GM11168 (cell line): ENCODE measurements around the gene FDPS.

Source experiments
- in situ Hi-C: fragments of 300-500 bp; cut with MboI; formaldehyde crosslinking; loops from one replicate; pipeline ENCODE4 v1.12.0; 2022; ENCODE audit warnings: low sequenced_read_pairs; ENCODE audit not compliant: unreplicated experiment

FDPS gene

DNA sequence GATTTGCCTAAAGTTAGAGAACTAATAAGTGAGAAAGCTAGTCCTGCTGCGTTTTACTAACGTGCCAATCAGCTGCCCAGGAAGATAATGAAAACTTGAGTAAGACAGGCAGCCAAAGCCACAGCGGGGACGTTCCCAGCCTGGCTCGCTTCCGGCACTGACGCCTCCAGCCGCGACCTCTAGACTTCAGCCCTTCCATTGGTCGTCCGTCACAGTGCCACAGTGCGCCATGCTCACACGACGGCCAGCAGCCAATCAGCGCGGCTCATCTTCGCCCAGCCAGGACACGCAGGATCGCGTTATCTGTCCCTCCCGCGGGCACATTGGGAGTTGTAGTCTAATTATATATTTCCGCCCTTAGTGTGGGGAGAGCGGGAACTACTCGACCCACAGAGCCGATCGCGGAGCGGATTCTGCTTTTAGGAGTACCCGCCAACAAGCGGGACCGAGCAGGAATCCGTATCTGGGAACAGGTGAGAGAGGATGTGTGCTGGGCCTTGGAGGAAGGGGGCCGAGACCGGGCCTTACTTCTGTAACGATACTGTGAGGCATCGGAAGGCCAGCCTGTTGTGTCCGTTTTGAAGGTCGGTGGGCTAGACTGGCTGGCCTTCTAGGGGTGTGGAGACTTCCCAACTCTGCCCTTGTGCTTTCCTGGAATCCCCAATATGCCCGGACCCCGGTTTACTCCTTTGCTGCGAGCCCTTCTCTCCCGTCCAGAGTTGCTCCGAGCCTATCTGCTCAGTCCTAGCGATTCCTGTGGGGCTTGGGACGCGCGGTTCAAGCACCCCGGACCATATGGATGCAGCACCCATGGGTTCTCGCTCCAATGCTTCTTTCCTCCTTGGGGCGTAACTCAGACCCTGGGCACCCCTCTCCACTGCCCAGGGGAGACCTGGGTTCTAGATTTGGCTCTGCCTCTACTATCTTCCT lies at the start of gene FDPS:
Gene FDPS, plus strand, starts transcription at position 374 of the 930 bp plus-strand sequence. CDS start 924 bp downstream, outside the sequence.
- in situ Hi-C loops: no loop called here

DNA sequence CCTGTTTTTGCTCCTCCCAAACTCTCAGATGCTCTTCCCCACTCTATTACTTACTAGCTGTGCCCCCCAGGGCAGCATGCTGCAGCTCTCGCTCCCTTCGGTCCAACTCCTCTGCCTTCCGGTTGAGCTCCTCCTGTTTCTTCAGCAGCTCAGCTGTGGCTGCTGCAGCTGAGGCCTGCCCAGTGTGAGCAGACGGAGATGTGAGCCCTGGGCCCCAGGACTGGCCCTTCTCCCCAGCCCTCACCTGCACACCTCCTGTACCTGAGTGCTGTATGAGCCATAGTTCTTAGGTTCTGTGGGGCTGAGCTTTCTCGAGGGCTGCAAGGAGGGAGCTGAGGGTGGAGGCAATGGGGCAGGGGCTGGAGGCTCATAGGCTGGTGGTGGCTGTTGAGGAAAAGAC lies 48.4 kb upstream of the FDPS start:
- in situ Hi-C loops: no loop called here

DNA sequence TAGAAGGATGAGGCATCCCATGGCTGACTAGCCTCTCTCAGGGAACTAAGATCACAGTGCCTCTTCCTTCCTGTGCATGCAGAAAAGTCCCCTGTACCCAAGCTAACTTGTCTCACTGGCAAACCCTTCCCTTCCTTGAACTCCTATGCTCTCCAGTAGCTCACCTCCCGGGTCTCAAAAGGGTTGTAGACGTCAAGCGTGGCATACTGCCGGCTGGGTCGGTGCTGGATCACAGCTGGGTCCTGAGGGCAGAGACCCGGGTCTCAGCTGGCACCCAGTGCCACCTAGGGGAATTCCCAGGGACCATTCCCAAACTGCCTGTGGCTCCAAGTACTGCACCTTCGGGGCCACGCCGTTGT lies 47.2 kb upstream of the FDPS start:
- in situ Hi-C loops: no loop called here

DNA sequence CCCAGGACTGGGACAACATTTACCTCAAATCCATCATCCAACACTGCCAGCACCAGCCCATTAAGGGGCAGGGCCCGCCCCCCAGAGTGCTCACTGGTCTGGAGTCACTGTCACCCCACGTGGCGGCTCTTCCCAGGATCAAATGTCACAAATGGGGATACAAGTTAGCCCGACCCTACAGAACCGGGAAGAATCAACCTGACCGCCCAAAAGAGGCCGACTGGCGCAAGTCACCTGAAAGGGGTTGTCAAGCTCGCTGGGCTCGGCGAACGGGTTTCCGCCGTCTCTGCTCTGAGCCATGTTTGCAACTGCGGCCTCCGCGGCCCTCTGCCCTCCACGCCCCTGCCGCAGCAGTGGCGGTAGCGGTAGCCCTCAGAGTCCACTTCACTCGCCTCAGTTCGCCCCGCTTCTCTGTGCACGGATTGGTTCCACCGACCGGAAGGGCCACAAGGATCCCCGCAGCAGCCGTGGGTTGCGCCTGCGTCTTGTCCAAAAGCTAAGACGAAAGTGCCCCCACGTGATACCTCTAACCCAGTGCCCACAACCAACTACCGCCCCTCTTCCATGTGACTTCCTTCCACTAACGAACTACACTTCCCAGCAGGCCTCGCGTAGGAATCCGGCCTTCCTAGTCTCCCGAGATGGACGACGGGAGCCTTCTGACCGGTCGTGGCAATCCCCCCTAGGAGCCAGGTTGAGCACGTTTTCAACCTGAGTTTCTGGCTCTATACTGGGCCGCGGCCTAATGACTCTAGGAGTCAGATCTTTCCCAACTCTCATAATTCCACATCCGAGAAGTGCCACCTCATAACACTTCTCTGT lies 46.6 kb upstream of the FDPS start, which contains the start of gene SCAMP3:
Gene SCAMP3, minus strand, starts transcription at position 509 of the 822 bp plus-strand sequence. Its CDS starts 209 bp downstream, at position 300.
- in situ Hi-C loops: no loop called here

DNA sequence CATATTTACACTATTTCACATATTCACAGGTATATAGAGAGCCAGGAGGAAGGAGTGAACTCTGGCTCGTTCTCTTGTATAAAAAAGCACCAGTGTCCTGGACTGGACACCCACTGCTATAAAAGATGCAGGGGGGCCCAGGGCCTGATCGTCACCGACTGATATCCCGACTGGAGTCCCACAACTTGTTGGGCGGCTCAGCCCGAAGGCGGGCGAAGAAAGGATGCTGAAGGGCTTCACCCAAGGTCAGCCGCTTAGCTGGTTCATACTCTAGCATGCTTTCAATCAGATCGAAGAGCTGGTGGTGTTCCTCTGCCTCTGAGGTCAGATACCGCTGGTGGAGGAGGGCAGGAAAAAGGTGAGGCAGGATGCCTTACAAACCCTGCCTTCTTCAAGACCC lies 45.6 kb upstream of the FDPS start:
- in situ Hi-C loops: no loop called here

DNA sequence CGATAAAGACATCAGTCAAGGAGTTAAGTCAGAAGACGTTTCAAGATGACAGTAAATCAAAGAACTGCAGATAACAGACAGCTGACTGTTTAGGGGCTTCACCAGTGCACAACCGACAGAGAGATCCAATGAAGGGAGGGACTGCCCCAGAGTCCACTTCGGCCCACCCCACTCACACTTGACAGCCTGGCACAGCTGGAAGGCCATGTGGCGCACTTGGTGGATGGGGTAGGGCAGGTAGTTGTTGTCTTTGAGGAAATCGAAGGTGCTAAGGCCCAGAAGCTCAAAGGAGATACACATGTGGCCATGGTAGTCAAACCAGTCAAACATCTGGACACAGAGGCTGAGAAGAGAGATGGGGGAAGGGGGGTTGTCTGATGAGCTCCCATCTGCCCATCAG lies 42.1 kb upstream of the FDPS start:
- in situ Hi-C loops: no loop called here

DNA sequence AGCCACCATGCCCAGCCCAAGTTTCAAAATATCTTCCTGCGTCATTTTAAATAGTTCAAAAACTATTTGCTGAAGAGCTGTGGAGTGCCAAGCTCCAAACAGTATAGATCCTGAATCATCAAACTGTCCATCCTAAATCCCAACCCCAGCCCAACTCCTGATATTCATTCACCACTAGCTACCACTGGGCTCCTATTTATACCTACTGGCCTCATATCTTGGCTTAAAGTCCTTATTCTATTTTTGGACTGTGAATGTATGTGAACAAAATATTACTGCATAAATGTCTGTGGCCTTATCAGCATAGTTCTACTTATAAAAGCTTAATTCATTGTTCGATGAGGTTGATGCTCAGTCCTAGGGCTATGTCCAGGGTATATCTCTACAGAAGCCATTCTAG lies 41.3 kb upstream of the FDPS start:
- in situ Hi-C loops: no loop called here

DNA sequence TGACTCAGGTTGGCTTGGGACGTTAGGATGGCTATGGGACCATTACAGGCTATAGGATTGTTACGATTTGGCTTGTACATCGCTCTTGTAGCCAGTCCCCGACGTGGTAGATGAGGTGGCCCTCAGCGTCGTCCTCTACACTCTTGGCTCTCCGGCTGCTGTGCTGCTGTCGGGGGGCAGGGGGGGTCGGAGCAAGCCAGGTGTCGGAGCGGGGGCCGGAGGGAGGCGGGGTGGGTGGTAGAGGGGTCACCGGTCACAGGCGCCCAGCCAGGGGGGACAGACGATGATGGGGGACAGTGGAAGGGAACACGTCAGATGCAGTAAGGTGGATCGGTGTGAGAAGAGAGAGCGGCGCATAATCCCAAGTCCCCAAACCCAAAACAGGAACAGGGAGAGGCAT lies 40.0 kb upstream of the FDPS start:
- in situ Hi-C loops: no loop called here

DNA sequence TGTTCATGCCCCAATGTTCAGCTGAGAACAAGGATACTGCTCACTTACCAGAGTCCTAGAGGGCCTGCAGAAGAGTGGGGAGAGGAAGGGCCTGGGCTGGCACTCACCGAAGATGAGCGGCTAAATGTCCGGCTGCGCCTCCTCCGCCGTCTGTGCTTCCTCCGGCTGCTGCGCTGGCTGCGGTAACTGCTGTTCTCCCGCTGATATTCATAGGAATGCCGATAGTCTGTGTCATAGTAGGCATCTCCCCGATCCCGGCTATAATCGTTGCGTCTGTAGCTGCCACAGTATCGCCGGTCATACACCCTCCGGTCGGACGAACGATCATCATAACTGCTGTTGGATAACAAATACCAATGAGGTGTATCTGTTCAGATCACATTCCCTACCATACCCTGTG lies 39.3 kb upstream of the FDPS start:
- in situ Hi-C loops: no loop called here

DNA sequence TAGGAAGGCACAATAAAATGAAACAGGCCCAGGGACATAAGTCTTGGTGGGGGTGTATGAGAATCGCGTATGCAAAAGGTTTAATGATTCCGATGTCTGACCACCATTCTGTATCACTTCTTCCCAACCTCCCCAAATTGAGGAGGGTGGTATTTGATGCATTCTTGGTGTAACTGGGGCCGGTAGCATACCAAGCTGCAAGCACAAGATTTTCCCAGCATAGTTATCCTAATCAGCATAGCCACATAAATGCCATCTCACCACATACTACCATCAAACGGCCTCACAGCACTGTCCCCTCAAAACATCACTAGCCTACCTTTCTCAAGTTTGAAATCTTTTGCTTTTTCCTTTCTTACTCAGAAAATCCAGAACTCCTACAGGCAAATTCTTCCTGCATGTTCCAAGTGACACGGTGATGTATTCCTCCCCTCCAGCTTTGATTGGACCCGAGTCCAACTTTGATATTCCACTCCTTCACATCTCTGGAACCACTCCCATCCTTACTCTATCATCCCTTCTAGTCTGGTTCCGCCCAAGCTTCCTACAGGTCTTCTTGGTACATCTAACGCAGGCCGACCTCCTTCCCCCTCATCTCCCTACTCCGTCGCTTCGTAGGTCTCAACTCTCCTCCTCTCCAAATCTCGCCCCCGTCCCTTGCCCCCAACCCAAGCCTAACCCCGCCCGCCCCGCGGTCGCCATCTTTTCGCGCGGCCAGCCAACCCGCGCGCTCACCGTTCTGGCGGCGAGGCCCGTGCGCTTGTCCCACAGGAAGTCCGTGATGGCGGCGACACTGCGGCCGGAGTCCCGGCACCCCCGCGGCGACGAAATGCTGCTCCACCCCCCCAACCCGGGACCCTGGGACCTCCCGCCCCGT lies 36.0 kb upstream of the FDPS start:
- in situ Hi-C loops: no loop called here

DNA sequence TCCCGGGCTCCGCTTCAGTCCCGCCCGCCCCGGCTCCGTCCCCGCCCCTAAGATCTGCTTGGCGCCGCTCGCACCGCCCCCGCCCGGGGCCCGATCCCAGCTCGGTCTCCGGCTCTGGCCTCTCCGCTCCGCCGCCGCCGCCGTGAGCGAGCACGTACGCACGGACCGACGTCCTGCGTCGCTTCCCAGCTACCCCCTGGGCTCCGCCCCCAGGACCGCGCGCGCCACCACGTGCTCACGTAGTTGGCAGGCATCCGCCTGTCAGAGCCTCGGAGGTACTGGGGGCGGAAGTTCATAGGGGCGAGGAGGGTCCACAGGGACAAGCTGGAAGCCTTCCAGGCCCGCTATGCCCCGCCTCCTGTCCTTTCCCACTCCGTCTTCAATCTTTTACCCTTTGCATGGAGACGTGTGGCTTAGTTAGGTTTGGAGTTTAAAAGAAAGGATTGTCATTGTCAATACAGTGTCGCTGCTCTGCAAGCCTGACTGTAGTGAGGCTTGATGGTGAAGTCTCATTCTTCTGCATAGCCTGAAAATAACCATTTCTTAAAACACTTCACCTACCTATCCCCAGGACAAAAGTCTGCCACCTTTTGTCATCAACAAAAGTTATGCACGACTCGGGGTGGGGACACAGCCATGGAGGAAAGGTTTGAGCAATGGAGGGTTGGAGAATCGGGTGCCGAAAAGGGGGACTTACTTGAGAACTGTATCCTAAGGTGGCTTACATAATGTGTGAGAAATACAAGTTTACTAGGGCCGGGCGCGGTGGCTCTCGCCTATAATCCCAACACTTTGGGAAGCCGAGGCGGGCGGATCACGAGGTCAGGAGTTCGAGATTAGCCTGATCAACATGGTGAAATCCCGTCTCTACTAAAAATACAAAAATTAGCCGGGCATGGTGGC lies 35.1 kb upstream of the FDPS start, which contains the start of gene CLK2:
Gene CLK2, minus strand, starts transcription at position 162 of the 903 bp plus-strand sequence. CDS start 2,527 bp downstream, outside the sequence.
- in situ Hi-C loops: no loop called here

DNA sequence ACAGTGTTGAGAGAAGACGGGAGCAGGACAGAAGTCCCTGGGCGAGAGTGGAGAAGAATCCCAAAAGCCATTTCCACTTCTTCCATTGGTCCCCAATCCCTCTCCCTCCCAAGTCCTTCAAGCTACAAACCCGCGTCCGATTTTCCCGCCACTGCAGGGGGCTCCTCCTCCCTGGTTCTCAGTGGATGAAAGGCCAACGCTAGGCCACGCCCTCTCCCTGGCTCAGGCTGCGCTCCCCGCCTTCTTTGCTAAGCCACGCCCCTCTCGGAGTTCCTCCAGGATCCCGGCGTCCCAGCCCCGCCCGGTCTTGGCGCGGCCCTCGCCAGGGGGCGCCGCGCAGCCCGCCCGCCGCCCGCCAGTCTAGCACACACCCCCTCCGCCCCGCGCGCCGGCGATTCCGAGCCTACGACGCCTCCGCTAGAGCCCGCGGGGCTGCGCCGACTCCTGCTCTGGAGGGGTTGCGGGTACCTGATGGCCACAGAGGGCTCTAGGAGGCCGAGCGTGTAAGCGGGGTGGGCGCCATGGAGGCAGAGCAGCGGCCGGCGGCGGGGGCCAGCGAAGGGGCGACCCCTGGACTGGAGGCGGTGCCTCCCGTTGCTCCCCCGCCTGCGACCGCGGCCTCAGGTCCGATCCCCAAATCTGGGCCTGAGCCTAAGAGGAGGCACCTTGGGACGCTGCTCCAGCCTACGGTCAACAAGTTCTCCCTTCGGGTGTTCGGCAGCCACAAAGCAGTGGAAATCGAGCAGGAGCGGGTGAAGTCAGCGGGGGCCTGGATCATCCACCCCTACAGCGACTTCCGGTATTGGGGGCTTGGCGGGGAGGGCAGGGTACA lies 31.4 kb upstream of the FDPS start, which contains the start of gene HCN3:
Gene HCN3, plus strand, starts transcription at position 394 of the 832 bp plus-strand sequence. Its CDS starts 128 bp downstream, at position 522.
- in situ Hi-C loops: loop anchor here (5.0 kb wide), 1 partner anchor 35 kb away; no protein-coding TSS in a partner anchor

DNA sequence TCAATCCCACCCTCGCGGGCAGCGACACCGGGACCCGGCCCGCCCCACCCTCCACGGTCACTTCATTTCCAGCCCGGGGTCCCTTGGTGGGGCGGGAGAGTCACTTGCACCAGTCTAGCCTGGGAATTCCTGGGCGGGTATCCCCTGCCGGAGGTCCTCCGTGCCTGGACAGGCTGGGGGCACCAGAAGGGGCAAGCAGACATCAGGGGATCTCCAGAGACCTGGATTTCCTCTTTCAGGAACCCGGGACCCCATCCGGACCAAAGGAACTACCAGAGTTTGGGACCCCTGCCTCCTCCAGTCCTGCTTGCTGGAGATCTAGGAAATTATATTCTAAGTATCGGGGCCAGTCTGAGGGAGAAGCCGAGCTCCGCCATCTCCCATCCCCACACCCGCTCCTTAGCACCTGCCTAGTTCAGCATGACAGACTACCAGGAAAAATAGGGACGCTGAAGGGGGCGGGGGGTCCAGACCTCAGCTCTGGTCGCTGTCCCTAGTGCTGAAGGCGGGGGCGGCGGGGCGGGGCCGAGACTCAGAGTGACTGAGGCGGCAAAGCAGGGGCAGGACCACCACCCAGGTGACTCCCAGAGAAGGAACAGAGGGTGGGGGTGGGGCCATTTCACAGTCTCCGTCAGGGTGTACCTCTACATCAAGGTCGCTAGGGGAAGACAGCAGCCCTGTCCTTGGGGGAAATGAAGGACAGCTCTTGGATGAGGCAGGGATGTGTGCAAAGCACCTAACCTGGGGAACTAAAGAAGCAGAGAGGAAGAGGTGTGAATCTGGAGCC lies 30.6 kb upstream of the FDPS start:
- in situ Hi-C loops: loop anchor here (5.0 kb wide), 1 partner anchor 34 kb away; no protein-coding TSS in a partner anchor

DNA sequence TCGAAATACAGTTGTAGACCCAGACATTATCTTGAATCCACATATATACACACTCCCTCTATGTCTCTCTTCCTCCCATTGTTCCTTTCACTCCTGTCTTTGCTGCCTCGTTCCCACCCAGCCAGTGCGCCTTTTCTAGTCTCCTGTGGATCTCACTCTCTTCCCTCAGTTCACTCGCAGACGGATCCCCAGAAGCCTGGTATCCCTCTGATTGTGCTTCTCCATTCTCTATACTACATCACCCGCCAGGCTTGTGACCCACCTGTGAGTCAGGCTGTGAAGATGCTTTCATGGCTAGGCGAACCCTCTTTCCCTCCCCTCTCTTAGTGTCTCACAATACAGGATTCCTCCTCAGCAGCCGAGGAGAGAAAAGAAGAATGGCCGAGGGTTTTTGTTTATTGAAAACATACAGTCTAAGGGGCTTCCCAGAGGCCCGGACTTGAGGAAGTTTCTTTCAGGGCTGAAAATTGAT lies 29.9 kb upstream of the FDPS start:
- in situ Hi-C loops: loop anchor here (5.0 kb wide), 1 partner anchor 34 kb away; no protein-coding TSS in a partner anchor

DNA sequence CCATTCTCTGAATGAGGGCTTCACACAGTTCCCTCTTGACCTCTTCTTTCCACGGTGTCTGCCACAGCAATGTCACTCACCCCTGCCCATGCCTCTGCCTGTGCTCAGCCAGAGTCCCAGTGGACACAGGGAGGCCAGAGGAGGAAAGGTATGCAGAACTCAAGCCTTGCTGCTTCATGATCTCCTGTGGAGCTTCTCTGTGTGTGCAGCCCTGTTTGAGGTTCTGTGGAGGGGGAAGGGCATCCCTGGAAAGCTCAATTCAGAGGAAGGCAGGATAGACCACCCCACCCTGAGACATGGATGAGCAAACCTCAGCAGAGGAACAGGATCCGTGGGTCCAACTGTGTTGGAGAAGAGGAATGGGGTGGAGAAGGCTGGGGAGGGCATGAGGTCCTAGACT lies 29.4 kb upstream of the FDPS start:
- in situ Hi-C loops: loop anchor here (5.0 kb wide), 1 partner anchor 33 kb away; no protein-coding TSS in a partner anchor

DNA sequence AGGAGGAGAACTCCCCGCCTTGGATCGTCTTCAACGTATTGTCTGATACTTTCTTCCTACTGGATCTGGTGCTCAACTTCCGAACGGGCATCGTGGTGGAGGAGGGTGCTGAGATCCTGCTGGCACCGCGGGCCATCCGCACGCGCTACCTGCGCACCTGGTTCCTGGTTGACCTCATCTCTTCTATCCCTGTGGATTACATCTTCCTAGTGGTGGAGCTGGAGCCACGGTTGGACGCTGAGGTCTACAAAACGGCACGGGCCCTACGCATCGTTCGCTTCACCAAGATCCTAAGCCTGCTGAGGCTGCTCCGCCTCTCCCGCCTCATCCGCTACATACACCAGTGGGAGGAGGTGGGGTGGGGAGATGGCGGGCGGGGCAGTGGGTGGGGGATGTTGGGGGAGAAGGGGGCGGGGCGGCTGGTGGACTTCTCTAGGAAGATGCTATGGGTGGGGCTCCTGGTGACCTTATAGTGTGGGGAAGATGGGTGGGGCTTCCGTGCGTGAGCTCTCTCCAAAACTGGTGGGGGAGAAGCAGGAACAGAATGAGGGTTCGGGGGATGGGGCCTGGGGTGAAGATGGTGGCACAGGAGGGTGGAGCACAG lies 26.1 kb upstream of the FDPS start:
- in situ Hi-C loops: no loop called here
